H9 (cell line): ENCODE measurements around the gene OIP5. TPM values are rescaled to one million over a fixed set of nuclear protein-coding genes. Genes with fewer than 3 reads are reported as not detected.
A peak's percentile ranks its signal among the peaks of the same experiment; 100 is the strongest.

Source experiments
- DNase-seq: peaks from one replicate; pipeline ENCODE4 v3.0.0-alpha.2; 2017
- H2AFZ ChIP-seq: one replicate; pipeline ENCODE4 v1.6.1; 2013; ENCODE audit warnings: mild to moderate bottlenecking, low read length, control low read depth, moderate library complexity
- H2AK5ac ChIP-seq: 2 replicates; pipeline ENCODE4 v1.6.1; 2013; ENCODE audit warnings: low read length, control low read depth, mixed read lengths; ENCODE audit not compliant: insufficient read length
- H2BK120ac ChIP-seq: one replicate; pipeline ENCODE4 v1.6.1; 2013; ENCODE audit warnings: low read depth, mild to moderate bottlenecking, low read length, control low read depth, inconsistent platforms; ENCODE audit not compliant: poor library complexity, severe bottlenecking
- H2BK12ac ChIP-seq: 2 replicates; pipeline ENCODE4 v1.6.1; 2013; ENCODE audit warnings: low read length, control low read depth, mixed read lengths, low read depth; ENCODE audit not compliant: insufficient read length
- H2BK15ac ChIP-seq: 2 replicates; pipeline ENCODE4 v1.6.1; 2013; ENCODE audit warnings: low read depth, low read length, control low read depth
- H2BK20ac ChIP-seq: one replicate; pipeline ENCODE4 v1.6.1; 2013; ENCODE audit warnings: low read depth, mild to moderate bottlenecking, low read length, control low read depth, inconsistent platforms; ENCODE audit not compliant: poor library complexity, severe bottlenecking
- H2BK5ac ChIP-seq: 2 replicates; pipeline ENCODE4 v1.6.1; 2013; ENCODE audit warnings: low read length, control low read depth, mixed read lengths; ENCODE audit not compliant: insufficient read length
- H3K14ac ChIP-seq: 2 replicates; pipeline ENCODE4 v1.6.1; 2013; ENCODE audit warnings: low read length, control low read depth; ENCODE audit not compliant: insufficient read depth
- H3K18ac ChIP-seq: 2 replicates; pipeline ENCODE4 v1.6.1; 2013; ENCODE audit warnings: low read depth, mild to moderate bottlenecking, mixed read lengths, low read length, control low read depth; ENCODE audit not compliant: insufficient read length
- H3K23ac ChIP-seq: 2 replicates; pipeline ENCODE4 v1.6.1; 2013; ENCODE audit warnings: low read length, control low read depth, mixed read lengths, low read depth; ENCODE audit not compliant: insufficient read length
- H3K23me2 ChIP-seq: 2 replicates; pipeline ENCODE4 v1.6.1; 2013; ENCODE audit warnings: low read depth, mild to moderate bottlenecking, mixed read lengths, low read length, control low read depth; ENCODE audit not compliant: insufficient read length, poor library complexity, severe bottlenecking
- H3K27ac ChIP-seq: 2 replicates; pipeline ENCODE4 v1.5.1; 2013; ENCODE audit warnings: low read length, control low read depth, mixed read lengths, low read depth; ENCODE audit not compliant: insufficient read length
- H3K27me3 ChIP-seq: 2 replicates; pipeline ENCODE4 v1.6.1; 2013; ENCODE audit warnings: low read length, control low read depth, inconsistent platforms; ENCODE audit not compliant: insufficient read depth
- H3K4ac ChIP-seq: 2 replicates; pipeline ENCODE4 v1.6.1; 2013; ENCODE audit warnings: low read depth, mild to moderate bottlenecking, control low read depth, inconsistent platforms, low read length, moderate library complexity
- H3K4me1 ChIP-seq: 2 replicates; pipeline ENCODE4 v1.6.1; 2013; ENCODE audit warnings: low read length, control low read depth, inconsistent platforms; ENCODE audit not compliant: insufficient read depth
- H3K4me2 ChIP-seq: 2 replicates; pipeline ENCODE4 v1.6.1; 2013; ENCODE audit warnings: low read length, control low read depth, mixed read lengths; ENCODE audit not compliant: insufficient read length, insufficient read depth
- H3K56ac ChIP-seq: 2 replicates; pipeline ENCODE4 v1.6.1; 2013; ENCODE audit warnings: low read depth, mild to moderate bottlenecking, mixed read lengths, low read length, control low read depth; ENCODE audit not compliant: insufficient read length
- H3K79me1 ChIP-seq: 2 replicates; pipeline ENCODE4 v1.6.1; 2013; ENCODE audit warnings: low read depth, mild to moderate bottlenecking, moderate library complexity, low read length, control low read depth, inconsistent platforms; ENCODE audit not compliant: insufficient read depth, poor library complexity, severe bottlenecking
- H3K79me2 ChIP-seq: 2 replicates; pipeline ENCODE4 v1.6.1; 2013; ENCODE audit warnings: low read length, control low read depth, inconsistent platforms; ENCODE audit not compliant: insufficient read depth
- H3K9ac ChIP-seq: 2 replicates; pipeline ENCODE4 v1.6.1; 2013; ENCODE audit warnings: low read length, control low read depth, mixed read lengths; ENCODE audit not compliant: insufficient read length; ENCODE audit errors: extremely low read depth
- H3K9me3 ChIP-seq: one replicate; pipeline ENCODE4 v1.6.1; 2013; ENCODE audit warnings: low read depth, low read length, inconsistent platforms; ENCODE audit not compliant: control insufficient read depth
- H3T11ph ChIP-seq: one replicate; pipeline ENCODE4 v1.6.1; 2013; ENCODE audit warnings: mild to moderate bottlenecking, low read length, control low read depth, inconsistent platforms
- H4K20me1 ChIP-seq: one replicate; pipeline ENCODE4 v1.6.1; 2013; ENCODE audit not compliant: control insufficient read depth, insufficient read length, insufficient read depth
- H4K5ac ChIP-seq: 2 replicates; pipeline ENCODE4 v1.6.1; 2013; ENCODE audit warnings: low read depth, mild to moderate bottlenecking, mixed read lengths, low read length, control low read depth; ENCODE audit not compliant: insufficient read length
- H4K8ac ChIP-seq: replicated peaks from 2 replicates; pipeline ENCODE4 v1.6.1; 2013; ENCODE audit warnings: low read length, control low read depth, mixed read lengths, low read depth; ENCODE audit not compliant: insufficient read length
- H4K91ac ChIP-seq: 2 replicates; pipeline ENCODE4 v1.6.1; 2013; ENCODE audit warnings: low read depth, mild to moderate bottlenecking, moderate library complexity, mixed read lengths, low read length, control low read depth; ENCODE audit not compliant: insufficient read length
- H3K27ac Mint-ChIP-seq, 3 experiments: 2 replicates in 2 of 3; 3 replicates in 1 of 3; pipeline ENCODE4 v1.8.0; 2020 to 2021; ENCODE audit warnings: mixed read lengths in 3 of 3, mild to moderate bottlenecking in 1 of 3, moderate library complexity in 1 of 3
- H3K27me3 Mint-ChIP-seq: 2 replicates; pipeline ENCODE4 v1.8.0; 2021; ENCODE audit warnings: low read depth, mild to moderate bottlenecking, moderate library complexity, mixed read lengths
- H3K36me3 Mint-ChIP-seq, 3 experiments: 2 replicates in 2 of 3; 3 replicates in 1 of 3; pipeline ENCODE4 v1.8.0; 2020 to 2021; ENCODE audit warnings: low read depth in 3 of 3, mixed read lengths in 3 of 3; ENCODE audit not compliant: insufficient read depth in 1 of 3
- H3K4me1 Mint-ChIP-seq, 2 experiments: 2 replicates each; pipeline ENCODE4 v1.8.0; 2020; ENCODE audit warnings: mixed read lengths in 2 of 2
- H3K4me3 Mint-ChIP-seq, 2 experiments: 2 replicates in 1 of 2; 3 replicates in 1 of 2; pipeline ENCODE4 v1.8.0; 2020 to 2021; ENCODE audit warnings: mild to moderate bottlenecking in 2 of 2, mixed read lengths in 2 of 2, moderate library complexity in 1 of 2
- H3K9me3 Mint-ChIP-seq, 2 experiments: 2 replicates in 1 of 2; 3 replicates in 1 of 2; pipeline ENCODE4 v1.8.0; 2020; ENCODE audit warnings: mild to moderate bottlenecking in 2 of 2, mixed read lengths in 2 of 2, moderate library complexity in 1 of 2
- WGBS: extraction: QIAGEN DNeasy Blood & Tissue Kit; methylation state at CpG from one replicate; pipeline ENCODE4 v1.1.7; 2013; ENCODE audit warnings: missing lambda C conversion rate, low lambda C conversion rate, mixed read lengths; ENCODE audit not compliant: insufficient read length; ENCODE audit errors: extremely low coverage; 5-methylcytosine and 5-hydroxymethylcytosine counted together
- total RNA-seq: library from RNA; stranded (reverse); gene quantifications from 2 replicates; pipeline ENCODE4 v1.2.1, GENCODE V29; 2021
- TF ChIP-seq, protein P1 (sequence below): fragments of 200-600 bp; sonication (generic); conservative IDR thresholded peaks from 3 replicates; pipeline ENCODE4 v1.8.0; 2021; ENCODE audit warnings: antibody characterized with exemption, mild to moderate bottlenecking

OIP5 gene
- total RNA-seq, 1 experiment from 2014 or later: 30.9 TPM

DNA sequence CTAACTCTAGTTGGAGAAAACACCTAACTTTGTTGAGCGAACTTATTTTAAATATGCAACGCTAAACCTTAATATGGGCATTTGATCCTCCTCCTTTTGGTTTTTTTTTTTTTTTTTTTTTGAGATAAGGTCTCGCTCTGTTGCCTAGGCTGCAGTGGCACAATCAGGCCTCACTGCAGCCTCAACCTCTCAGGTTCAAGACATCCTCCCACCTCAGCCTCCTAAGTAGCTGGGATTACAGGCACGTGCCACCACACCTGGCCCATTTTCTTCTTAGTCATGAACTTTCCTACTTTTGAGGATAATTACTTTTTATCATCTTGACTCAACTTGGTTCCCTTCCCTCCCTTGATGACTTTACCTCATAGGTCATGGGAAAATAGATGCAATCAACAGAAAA lies 4.2 kb upstream of the OIP5 start:
- Histone ChIP-seq H4K91ac (no peak overlapping the region), H3K79me1 (peaks cover 7% of the 10 kb centered on the region)

More for the DNA sequence above, 4.2 kb upstream of the OIP5 start:
- H3K4me1 Mint-ChIP-seq: peaks cover 10 to 22% of the 10 kb centered on the region in 2 experiments
- no peak overlapping the region for H3K18ac ChIP-seq
- H3K4me1 ChIP-seq: no peaks in the 10 kb centered on the region
- H3K27me3 Mint-ChIP-seq: no peaks in the 10 kb centered on the region
- H3K23ac ChIP-seq: no peak overlapping the region
- no peak overlapping the region for H2AK5ac ChIP-seq
- no peak overlapping the region for H2BK120ac ChIP-seq
- H3T11ph ChIP-seq: no peak overlapping the region
- H3K27ac ChIP-seq: no peak overlapping the region
- H2BK5ac ChIP-seq: no peak overlapping the region
- H3K79me2 ChIP-seq: peaks cover 12% of the 10 kb centered on the region; the same call in 1 of the 2 replicates
- no peak overlapping the region for H3K14ac ChIP-seq
- H3K4me3 Mint-ChIP-seq: no peak overlapping the region
- no peak overlapping the region for H4K5ac ChIP-seq
- H3K4ac ChIP-seq: no peak overlapping the region
- H2BK12ac ChIP-seq: no peak overlapping the region
- peaks cover 7% of the 10 kb centered on the region for H3K23me2 ChIP-seq
- H3K27me3 ChIP-seq: no peaks in the 10 kb centered on the region
- no peaks in the 10 kb centered on the region for H3K9me3 ChIP-seq
- no peak overlapping the region for H3K9ac ChIP-seq
- H4K8ac ChIP-seq: no peak overlapping the region
- DNase-seq: no peak
- H3K9me3 Mint-ChIP-seq: no peaks in the 10 kb centered on the region
- H2AFZ ChIP-seq: no peak overlapping the region
- TF ChIP-seq, protein P1, sequence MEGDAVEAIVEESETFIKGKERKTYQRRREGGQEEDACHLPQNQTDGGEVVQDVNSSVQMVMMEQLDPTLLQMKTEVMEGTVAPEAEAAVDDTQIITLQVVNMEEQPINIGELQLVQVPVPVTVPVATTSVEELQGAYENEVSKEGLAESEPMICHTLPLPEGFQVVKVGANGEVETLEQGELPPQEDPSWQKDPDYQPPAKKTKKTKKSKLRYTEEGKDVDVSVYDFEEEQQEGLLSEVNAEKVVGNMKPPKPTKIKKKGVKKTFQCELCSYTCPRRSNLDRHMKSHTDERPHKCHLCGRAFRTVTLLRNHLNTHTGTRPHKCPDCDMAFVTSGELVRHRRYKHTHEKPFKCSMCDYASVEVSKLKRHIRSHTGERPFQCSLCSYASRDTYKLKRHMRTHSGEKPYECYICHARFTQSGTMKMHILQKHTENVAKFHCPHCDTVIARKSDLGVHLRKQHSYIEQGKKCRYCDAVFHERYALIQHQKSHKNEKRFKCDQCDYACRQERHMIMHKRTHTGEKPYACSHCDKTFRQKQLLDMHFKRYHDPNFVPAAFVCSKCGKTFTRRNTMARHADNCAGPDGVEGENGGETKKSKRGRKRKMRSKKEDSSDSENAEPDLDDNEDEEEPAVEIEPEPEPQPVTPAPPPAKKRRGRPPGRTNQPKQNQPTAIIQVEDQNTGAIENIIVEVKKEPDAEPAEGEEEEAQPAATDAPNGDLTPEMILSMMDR: no peak
- H2BK20ac ChIP-seq: no peak overlapping the region
- peaks cover 19 to 51% (median 36%) of the 10 kb centered on the region in 3 experiments for H3K36me3 Mint-ChIP-seq
- no peak overlapping the region for H3K56ac ChIP-seq
- peak overlapping the region in 1 of 3 experiments; percentile 86; a peak in 2 of 7 replicates for H3K27ac Mint-ChIP-seq
- H3K4me2 ChIP-seq: no peak overlapping the region
- H2BK15ac ChIP-seq: no peak overlapping the region
- no peaks in the 10 kb centered on the region for H4K20me1 ChIP-seq
- WGBS: no CpG with 5 or more reads among the region's 4 CpGs
